Astrocyte (in vitro differentiated cells and primary cell): ENCODE results near the gene ENDOV. TPM values are rescaled to one million over a fixed set of nuclear protein-coding genes. Genes with fewer than 3 reads are reported as not detected.

Experiments used
- DNase-seq: peaks from one replicate; pipeline ENCODE4 v3.0.0-alpha.2; 2010; ENCODE audit warnings: low read depth
- FAIRE-seq: peaks from 2 replicates; lab custom pipeline; 2011; peaks lifted over from hg19 to GRCh38; lab: Jason Lieb, UNC
- H2AFZ ChIP-seq: 2 replicates; pipeline ENCODE4 v1.6.0; 2012; ENCODE audit warnings: low read depth, low read length, inconsistent platforms
- H3K27ac ChIP-seq: 2 replicates; pipeline ENCODE4 v1.5.1; 2011; ENCODE audit warnings: low read depth, low read length, inconsistent platforms
- H3K27me3 ChIP-seq: 2 replicates; pipeline ENCODE4 v1.6.0; 2011; ENCODE audit warnings: low read length, inconsistent platforms; ENCODE audit not compliant: insufficient read depth
- H3K36me3 ChIP-seq: 2 replicates; pipeline ENCODE4 v1.5.1; 2011; ENCODE audit warnings: low read length, inconsistent platforms; ENCODE audit not compliant: insufficient read depth
- H3K4me1 ChIP-seq: 2 replicates; pipeline ENCODE4 v1.5.1; 2011; ENCODE audit warnings: low read length, inconsistent platforms; ENCODE audit not compliant: insufficient read depth
- H3K4me2 ChIP-seq: 2 replicates; pipeline ENCODE4 v1.6.0; 2012; ENCODE audit warnings: low read length, inconsistent platforms
- H3K4me3 ChIP-seq: 2 replicates; pipeline ENCODE4 v1.5.1; 2011; ENCODE audit warnings: low read depth, mild to moderate bottlenecking, low read length, inconsistent platforms; ENCODE audit not compliant: insufficient read depth
- H3K79me2 ChIP-seq: 2 replicates; pipeline ENCODE4 v1.6.0; 2012; ENCODE audit warnings: mild to moderate bottlenecking, low read length, inconsistent platforms; ENCODE audit not compliant: insufficient read depth
- H3K9ac ChIP-seq: 2 replicates; pipeline ENCODE4 v1.6.0; 2012; ENCODE audit warnings: mild to moderate bottlenecking, low read length, inconsistent platforms
- H3K9me3 ChIP-seq: 2 replicates; pipeline ENCODE4 v1.5.1; 2012; ENCODE audit warnings: low read depth, mild to moderate bottlenecking, low read length, inconsistent platforms; ENCODE audit not compliant: insufficient read depth
- H4K20me1 ChIP-seq: 2 replicates; pipeline ENCODE4 v1.6.0; 2012; ENCODE audit warnings: low read length, inconsistent platforms; ENCODE audit not compliant: insufficient read depth
- H3K27ac Mint-ChIP-seq: one replicate; pipeline ENCODE4 v1.8.0; 2021; ENCODE audit warnings: mild to moderate bottlenecking, mixed read lengths; ENCODE audit not compliant: unreplicated experiment
- H3K27me3 Mint-ChIP-seq: one replicate; pipeline ENCODE4 v1.8.0; 2021; ENCODE audit warnings: low read depth, mixed read lengths; ENCODE audit not compliant: unreplicated experiment
- H3K36me3 Mint-ChIP-seq: one replicate; pipeline ENCODE4 v1.8.0; 2021; ENCODE audit warnings: low read depth, mixed read lengths; ENCODE audit not compliant: unreplicated experiment
- H3K4me1 Mint-ChIP-seq: one replicate; pipeline ENCODE4 v1.8.0; 2021; ENCODE audit warnings: low read depth, mixed read lengths; ENCODE audit not compliant: unreplicated experiment
- H3K4me3 Mint-ChIP-seq: one replicate; pipeline ENCODE4 v1.8.0; 2021; ENCODE audit warnings: mild to moderate bottlenecking, moderate library complexity, mixed read lengths; ENCODE audit not compliant: unreplicated experiment
- H3K9me3 Mint-ChIP-seq: one replicate; pipeline ENCODE4 v1.8.0; 2021; ENCODE audit warnings: mild to moderate bottlenecking, mixed read lengths; ENCODE audit not compliant: unreplicated experiment
- CTCF ChIP-seq: IDR thresholded peaks from 2 replicates; pipeline ENCODE4 v1.5.1; 2011; ENCODE audit warnings: low read depth, mild to moderate bottlenecking, inconsistent platforms, low read length, moderate library complexity; ENCODE audit not compliant: insufficient read depth
- EZH2 ChIP-seq: IDR thresholded peaks from 2 replicates; pipeline ENCODE4 v1.6.1; 2012; ENCODE audit warnings: mild to moderate bottlenecking, low read length, inconsistent platforms; ENCODE audit not compliant: insufficient read depth
- total RNA-seq: library from RNA; stranded (reverse); gene quantifications from 2 replicates; pipeline ENCODE4 v1.2.1, GENCODE V29; 2021

Gene ENDOV
- total RNA-seq, 1 donor from 2014 or later = 20.7 TPM

- TF ChIP-seq CTCF (no peak), EZH2 (no peak)
- Histone ChIP-seq H3K27me3 (no peaks in the 10 kb centered on the region), H3K79me2 (peaks cover 31% of the 10 kb centered on the region), H4K20me1 (peaks cover 49% of the 10 kb centered on the region), H3K27ac (no peak overlapping the region), H3K9ac (peak overlapping the region; percentile 97), H3K4me1 (peaks cover 10% of the 10 kb centered on the region), H3K4me3 (peak overlapping the region; percentile 93), H2AFZ (no peak overlapping the region), H3K36me3 (peaks cover 8% of the 10 kb centered on the region), H3K4me2 (peak overlapping the region; percentile 98), H3K9me3 (no peaks in the 10 kb centered on the region)
- Mint-ChIP-seq H3K27ac (peak overlapping the region; percentile 77), H3K9me3 (no peaks in the 10 kb centered on the region), H3K36me3 (peaks cover 9% of the 10 kb centered on the region), H3K4me3 (peak overlapping the region; percentile 91), H3K4me1 (peaks cover 15% of the 10 kb centered on the region), H3K27me3 (peaks cover 15% of the 10 kb centered on the region)
- DNase-seq (no peak), FAIRE-seq (no peak)
Observed at GRCh38 chr17:80416260-80416939, 1.4 kb downstream of the ENDOV start.

- peak overlapping the region; percentile 91 for H3K4me3 Mint-ChIP-seq
- no peak overlapping the region for H3K4me2 ChIP-seq
- peaks cover 10% of the 10 kb centered on the region for H3K4me1 ChIP-seq
Observed at GRCh38 chr17:80416940-80417293, 1.9 kb downstream of the ENDOV start.

More at GRCh38 chr17:80416940-80417293, 1.9 kb downstream of the ENDOV start:
- Histone ChIP-seq H3K36me3 (peaks cover 8% of the 10 kb centered on the region), H4K20me1 (peaks cover 52% of the 10 kb centered on the region), H3K27me3 (no peaks in the 10 kb centered on the region), H3K27ac (no peak overlapping the region), H3K9ac (no peak overlapping the region), H3K79me2 (peaks cover 31% of the 10 kb centered on the region), H3K4me3 (no peak overlapping the region), H2AFZ (no peak overlapping the region), H3K9me3 (no peaks in the 10 kb centered on the region)
- Mint-ChIP-seq H3K9me3 (no peaks in the 10 kb centered on the region), H3K36me3 (peaks cover 9% of the 10 kb centered on the region), H3K27me3 (peaks cover 11% of the 10 kb centered on the region), H3K27ac (no peak overlapping the region), H3K4me1 (peaks cover 15% of the 10 kb centered on the region)
- no peak for FAIRE-seq
- DNase-seq = no peak
- TF ChIP-seq EZH2 (no peak), CTCF (no peak)
